ENCODE results near the gene TP53RK.
"Not testable (repeated sequence)": the region's sequence is repeated elsewhere in the genome, so short reads cannot be mapped to it uniquely, and the experiment has no call there.

Gene TP53RK

GRCh38 chr20:46676649-46677316, 12.5 kb downstream of the TP53RK start:
- H3K4me2 ChIP-seq (ENCODE audit: low read length); H4K8ac ChIP-seq (ENCODE audit: low read depth, low read length); H2BK5ac ChIP-seq (ENCODE audit: low read depth, low read length, poor library complexity); H3K9me3 ChIP-seq (ENCODE audit: insufficient read depth, low read depth, low read length); H3K27ac ChIP-seq (ENCODE audit: low read depth, low read length); H3K14ac ChIP-seq (ENCODE audit: low read length); DNase-seq; H2BK120ac ChIP-seq (ENCODE audit: insufficient read depth, low read length, poor library complexity); H3K18ac ChIP-seq (ENCODE audit: low read length); H3K9ac ChIP-seq (ENCODE audit: low read length); H3K4me1 ChIP-seq (ENCODE audit: control insufficient read depth in 1 of 2, insufficient read depth in 2 of 2, low read length in 2 of 2); H3K4ac ChIP-seq (ENCODE audit: low read depth, low read length); H3K23ac ChIP-seq (ENCODE audit: low read length); H2AFZ ChIP-seq (ENCODE audit: insufficient read depth, low read length, poor library complexity); H2BK12ac ChIP-seq (ENCODE audit: low read length); H4K91ac ChIP-seq (ENCODE audit: low read depth, low read length); H3K36me3 ChIP-seq (ENCODE audit: control insufficient read depth in 1 of 2, insufficient read depth in 2 of 2, low read length in 2 of 2); H3K27me3 ChIP-seq (ENCODE audit: insufficient read depth, low read length); H3K4me3 ChIP-seq (ENCODE audit: low read depth, low read length); H3K79me2 ChIP-seq (ENCODE audit: control insufficient read depth, insufficient read depth, low read length, poor library complexity); H2AK5ac ChIP-seq (ENCODE audit: low read length); H3K79me1 ChIP-seq (ENCODE audit: low read length); H4K12ac ChIP-seq (ENCODE audit: low read depth, low read length): not testable (repeated sequence)
- WGBS (ENCODE audit: extremely low coverage, insufficient coverage, insufficient read length): no CpG with 5 or more reads among the region's 14 CpGs

GRCh38 chr20:46674253-46675083, 14.8 kb downstream of the TP53RK start:
- Histone ChIP-seq H3K14ac (ENCODE audit: low read length) (no peak overlapping the region), H3K4ac (ENCODE audit: low read depth, low read length) (no peak overlapping the region), H2BK120ac (ENCODE audit: insufficient read depth, low read length, poor library complexity) (no peak overlapping the region), H3K4me2 (ENCODE audit: low read length) (no peak overlapping the region), H3K18ac (ENCODE audit: low read length) (no peak overlapping the region), H4K8ac (ENCODE audit: low read depth, low read length) (no peak overlapping the region), H3K4me3 (ENCODE audit: low read depth, low read length) (no peak overlapping the region), H3K79me1 (ENCODE audit: low read length) (no peaks in the 10 kb centered on the region), H3K27ac (ENCODE audit: low read depth, low read length) (no peak overlapping the region), H3K9ac (ENCODE audit: low read length) (no peak overlapping the region), H2BK12ac (ENCODE audit: low read length) (no peak overlapping the region), H3K79me2 (ENCODE audit: control insufficient read depth, insufficient read depth, low read length, poor library complexity) (no peaks in the 10 kb centered on the region), H3K4me1 (ENCODE audit: control insufficient read depth in 1 of 2, insufficient read depth in 2 of 2, low read length in 2 of 2) (no peaks in the 10 kb centered on the region), H2AFZ (ENCODE audit: insufficient read depth, low read length, poor library complexity) (no peak overlapping the region), H4K91ac (ENCODE audit: low read depth, low read length) (no peak overlapping the region), H2AK5ac (ENCODE audit: low read length) (no peak overlapping the region), H3K9me3 (ENCODE audit: insufficient read depth, low read depth, low read length) (peaks cover 5% of the 10 kb centered on the region), H3K27me3 (ENCODE audit: insufficient read depth, low read length) (no peaks in the 10 kb centered on the region), H2BK5ac (ENCODE audit: low read depth, low read length, poor library complexity) (no peak overlapping the region), H3K23ac (ENCODE audit: low read length) (no peak overlapping the region), H4K12ac (ENCODE audit: low read depth, low read length) (no peak overlapping the region), H3K36me3 (ENCODE audit: control insufficient read depth in 1 of 2, insufficient read depth in 2 of 2, low read length in 2 of 2) (no peaks in the 10 kb centered on the region)
- no peak for DNase-seq
- no CpG with 5 or more reads among the region's 14 CpGs for WGBS (ENCODE audit: extremely low coverage, insufficient coverage, insufficient read length)

GRCh38 chr20:46673394-46674252, 15.6 kb downstream of the TP53RK start:
- Histone ChIP-seq H3K4ac (ENCODE audit: low read depth, low read length) (no peak overlapping the region), H3K4me1 (ENCODE audit: control insufficient read depth in 1 of 2, insufficient read depth in 2 of 2, low read length in 2 of 2) (no peaks in the 10 kb centered on the region), H4K8ac (ENCODE audit: low read depth, low read length) (no peak overlapping the region), H4K91ac (ENCODE audit: low read depth, low read length) (no peak overlapping the region), H3K4me3 (ENCODE audit: low read depth, low read length) (no peak overlapping the region), H3K9ac (ENCODE audit: low read length) (no peak overlapping the region), H2BK120ac (ENCODE audit: insufficient read depth, low read length, poor library complexity) (no peak overlapping the region), H4K12ac (ENCODE audit: low read depth, low read length) (no peak overlapping the region), H2AFZ (ENCODE audit: insufficient read depth, low read length, poor library complexity) (no peak overlapping the region), H3K4me2 (ENCODE audit: low read length) (no peak overlapping the region), H3K9me3 (ENCODE audit: insufficient read depth, low read depth, low read length) (peaks cover 5% of the 10 kb centered on the region), H3K79me2 (ENCODE audit: control insufficient read depth, insufficient read depth, low read length, poor library complexity) (no peaks in the 10 kb centered on the region), H3K14ac (ENCODE audit: low read length) (no peak overlapping the region), H2BK5ac (ENCODE audit: low read depth, low read length, poor library complexity) (no peak overlapping the region), H3K36me3 (ENCODE audit: control insufficient read depth in 1 of 2, insufficient read depth in 2 of 2, low read length in 2 of 2) (no peaks in the 10 kb centered on the region), H3K79me1 (ENCODE audit: low read length) (no peaks in the 10 kb centered on the region), H3K18ac (ENCODE audit: low read length) (no peak overlapping the region), H2AK5ac (ENCODE audit: low read length) (no peak overlapping the region), H3K27ac (ENCODE audit: low read depth, low read length) (no peak overlapping the region), H3K23ac (ENCODE audit: low read length) (no peak overlapping the region), H3K27me3 (ENCODE audit: insufficient read depth, low read length) (no peaks in the 10 kb centered on the region), H2BK12ac (ENCODE audit: low read length) (no peak overlapping the region)
- no peak for DNase-seq
- no CpG with 5 or more reads among the region's 11 CpGs for WGBS (ENCODE audit: extremely low coverage, insufficient coverage, insufficient read length)

GRCh38 chr20:46672543-46673148, 16.6 kb downstream of the TP53RK start:
- H3K4ac ChIP-seq (ENCODE audit: low read depth, low read length): no peak overlapping the region
- H3K9ac ChIP-seq (ENCODE audit: low read length): no peak overlapping the region
- no peaks in the 10 kb centered on the region for H3K79me2 ChIP-seq (ENCODE audit: control insufficient read depth, insufficient read depth, low read length, poor library complexity)
- no peak overlapping the region for H3K23ac ChIP-seq (ENCODE audit: low read length)
- H3K36me3 ChIP-seq (ENCODE audit: control insufficient read depth in 1 of 2, insufficient read depth in 2 of 2, low read length in 2 of 2): no peaks in the 10 kb centered on the region
- H2BK12ac ChIP-seq (ENCODE audit: low read length): no peak overlapping the region
- H3K27ac ChIP-seq (ENCODE audit: low read depth, low read length): no peak overlapping the region
- H3K4me1 ChIP-seq (ENCODE audit: control insufficient read depth in 1 of 2, insufficient read depth in 2 of 2, low read length in 2 of 2): no peaks in the 10 kb centered on the region
- H2BK120ac ChIP-seq (ENCODE audit: insufficient read depth, low read length, poor library complexity): no peak overlapping the region
- no peaks in the 10 kb centered on the region for H3K79me1 ChIP-seq (ENCODE audit: low read length)
- H4K91ac ChIP-seq (ENCODE audit: low read depth, low read length): no peak overlapping the region
- no peak overlapping the region for H4K8ac ChIP-seq (ENCODE audit: low read depth, low read length)
- no peak overlapping the region for H3K4me3 ChIP-seq (ENCODE audit: low read depth, low read length)
- H2AFZ ChIP-seq (ENCODE audit: insufficient read depth, low read length, poor library complexity): no peak overlapping the region
- H3K9me3 ChIP-seq (ENCODE audit: insufficient read depth, low read depth, low read length): peaks cover 5% of the 10 kb centered on the region
- no CpG with 5 or more reads among the region's 5 CpGs for WGBS (ENCODE audit: extremely low coverage, insufficient coverage, insufficient read length)
- no peak overlapping the region for H3K18ac ChIP-seq (ENCODE audit: low read length)
- no peak overlapping the region for H2AK5ac ChIP-seq (ENCODE audit: low read length)
- H2BK5ac ChIP-seq (ENCODE audit: low read depth, low read length, poor library complexity): no peak overlapping the region
- H3K14ac ChIP-seq (ENCODE audit: low read length): no peak overlapping the region
- no peak for DNase-seq
- H4K12ac ChIP-seq (ENCODE audit: low read depth, low read length): no peak overlapping the region
- no peaks in the 10 kb centered on the region for H3K27me3 ChIP-seq (ENCODE audit: insufficient read depth, low read length)
- no peak overlapping the region for H3K4me2 ChIP-seq (ENCODE audit: low read length)

Data from trophoblast cell (in vitro differentiated cells and primary cell).